Measurements from ENCODE around the gene LANCL2. TPM values are rescaled to one million over a fixed set of nuclear protein-coding genes. Genes with fewer than 3 reads are reported as not detected.

The LANCL2 gene
- total and polyA plus RNA-seq, 4 donors: 6.3 to 14.4 (median 9.9) TPM

GRCh38 chr7:55431898-55432297 lies 66.8 kb downstream of the LANCL2 start:
- no peak for ATAC-seq (ENCODE audit: insufficient read depth, low FRiP score)
- Histone ChIP-seq H3K27me3 (ENCODE audit: control insufficient read depth in 3 of 3, insufficient read depth in 3 of 3, low read length in 2 of 3) (no peaks in the 10 kb centered on the region), H3K9ac (ENCODE audit: insufficient read depth in 1 of 2, low read length in 2 of 2) (no peak overlapping the region), H3K4me3 (no peak overlapping the region), H3K9me3 (ENCODE audit: control insufficient read depth in 4 of 4, insufficient read depth in 3 of 4, low read length in 3 of 4) (no peaks in the 10 kb centered on the region), H3K27ac (ENCODE audit: low read depth in 1 of 2, low read length in 1 of 2) (no peak overlapping the region), H3K4me1 (ENCODE audit: control insufficient read depth in 5 of 5, insufficient read depth in 5 of 5, low read length in 5 of 5) (peaks cover 0 to 14% (median 0%) of the 10 kb centered on the region in 5 donors), H3K36me3 (ENCODE audit: control insufficient read depth in 4 of 4, insufficient read depth in 4 of 4, low read length in 4 of 4) (peaks cover 0 to 12% (median 2%) of the 10 kb centered on the region in 4 donors)
- 15 to 52% methylated on average over 2 of the region's 2 CpGs for WGBS, 2 donors
- TF ChIP-seq, protein P1, sequence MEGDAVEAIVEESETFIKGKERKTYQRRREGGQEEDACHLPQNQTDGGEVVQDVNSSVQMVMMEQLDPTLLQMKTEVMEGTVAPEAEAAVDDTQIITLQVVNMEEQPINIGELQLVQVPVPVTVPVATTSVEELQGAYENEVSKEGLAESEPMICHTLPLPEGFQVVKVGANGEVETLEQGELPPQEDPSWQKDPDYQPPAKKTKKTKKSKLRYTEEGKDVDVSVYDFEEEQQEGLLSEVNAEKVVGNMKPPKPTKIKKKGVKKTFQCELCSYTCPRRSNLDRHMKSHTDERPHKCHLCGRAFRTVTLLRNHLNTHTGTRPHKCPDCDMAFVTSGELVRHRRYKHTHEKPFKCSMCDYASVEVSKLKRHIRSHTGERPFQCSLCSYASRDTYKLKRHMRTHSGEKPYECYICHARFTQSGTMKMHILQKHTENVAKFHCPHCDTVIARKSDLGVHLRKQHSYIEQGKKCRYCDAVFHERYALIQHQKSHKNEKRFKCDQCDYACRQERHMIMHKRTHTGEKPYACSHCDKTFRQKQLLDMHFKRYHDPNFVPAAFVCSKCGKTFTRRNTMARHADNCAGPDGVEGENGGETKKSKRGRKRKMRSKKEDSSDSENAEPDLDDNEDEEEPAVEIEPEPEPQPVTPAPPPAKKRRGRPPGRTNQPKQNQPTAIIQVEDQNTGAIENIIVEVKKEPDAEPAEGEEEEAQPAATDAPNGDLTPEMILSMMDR (IDR thresholded peaks at IDR 0.05; ENCODE audit: control extremely low read depth, extremely low read depth): no peak
- no peak for DNase-seq

DNA sequence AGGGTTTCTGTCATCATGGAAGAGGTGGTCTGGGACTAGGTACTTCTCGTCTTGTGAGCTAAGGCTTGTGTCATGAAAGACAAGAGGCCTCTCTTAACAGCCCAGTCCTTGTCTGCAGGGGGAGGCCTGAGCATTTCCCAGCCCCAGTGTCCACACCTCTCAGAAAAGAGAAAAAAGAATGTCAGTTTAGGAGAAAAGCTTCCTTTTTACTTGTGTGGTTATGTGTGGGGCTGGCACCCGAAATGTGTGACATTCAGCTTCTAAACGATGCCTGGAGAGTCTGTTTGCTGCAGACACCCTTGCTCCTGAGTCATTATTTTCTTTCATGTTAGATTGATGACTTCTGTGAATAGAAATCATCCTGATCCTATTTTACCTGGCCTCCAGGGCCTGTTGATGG lies 67.4 kb downstream of the LANCL2 start:
- ATAC-seq (ENCODE audit: insufficient read depth, low FRiP score): no peak
- H3K27ac ChIP-seq (ENCODE audit: low read depth in 1 of 2, low read length in 1 of 2): no peak overlapping the region

DNA sequence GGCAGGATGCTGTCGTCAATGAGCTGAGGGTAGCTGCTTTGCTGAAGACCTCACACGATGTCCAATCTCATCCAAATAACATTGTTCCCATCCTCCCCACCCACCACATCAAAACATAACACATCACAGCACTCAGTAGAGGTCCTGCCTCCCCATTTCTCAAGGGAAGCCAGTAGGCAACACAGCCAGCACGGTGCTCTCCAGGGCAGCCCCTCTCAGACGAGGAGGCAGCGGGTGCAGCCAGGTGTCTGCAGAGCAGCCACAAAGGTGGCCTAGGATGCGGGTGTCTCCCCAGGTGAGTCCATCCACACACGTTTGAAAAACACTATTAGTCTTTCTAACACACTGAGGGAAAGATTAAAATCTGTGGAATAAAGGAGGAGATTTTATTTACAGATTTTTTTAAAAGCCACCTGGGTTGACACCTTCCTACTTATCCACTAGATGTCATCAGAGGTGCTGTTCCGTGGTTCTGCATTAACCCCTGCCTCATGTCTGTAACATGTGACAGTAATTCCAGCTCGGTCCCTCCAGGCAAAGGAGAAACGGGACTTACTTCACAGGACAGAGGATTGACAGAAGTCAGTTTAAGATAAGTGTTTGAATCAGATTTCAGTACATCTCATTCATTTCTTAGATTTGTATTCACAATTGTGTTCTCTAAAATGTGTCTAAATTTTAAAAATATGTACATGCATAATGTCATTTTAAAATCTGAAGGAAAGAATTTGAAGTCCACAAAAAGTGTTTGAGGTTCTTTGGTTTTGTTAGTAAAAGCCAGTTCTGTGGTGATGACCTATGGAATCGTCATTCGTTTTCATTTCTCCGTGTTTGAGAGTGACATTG lies 68.0 kb downstream of the LANCL2 start:
- TF ChIP-seq, protein P1 (IDR thresholded peaks at IDR 0.05; ENCODE audit: control extremely low read depth, extremely low read depth): no peak
- DNase-seq (peak in 2 of 3 donors; percentile 34 to 40), ATAC-seq (ENCODE audit: insufficient read depth, low FRiP score) (no peak)
- H3K9ac ChIP-seq (ENCODE audit: insufficient read depth in 1 of 2, low read length in 2 of 2): no peak overlapping the region
- H3K4me3 ChIP-seq: no peak overlapping the region
- H3K27me3 ChIP-seq (ENCODE audit: control insufficient read depth in 3 of 3, insufficient read depth in 3 of 3, low read length in 2 of 3): no peaks in the 10 kb centered on the region
- no peak overlapping the region for H3K27ac ChIP-seq (ENCODE audit: low read depth in 1 of 2, low read length in 1 of 2)
- peaks cover 0 to 3% (median 0%) of the 10 kb centered on the region in 5 donors for H3K4me1 ChIP-seq (ENCODE audit: control insufficient read depth in 5 of 5, insufficient read depth in 5 of 5, low read length in 5 of 5)
- WGBS, 2 donors: 66 to 69% methylated on average over 13 of the region's 13 CpGs
- H3K9me3 ChIP-seq (ENCODE audit: control insufficient read depth in 4 of 4, insufficient read depth in 3 of 4, low read length in 3 of 4): no peaks in the 10 kb centered on the region
- peaks cover 0 to 8% (median 2%) of the 10 kb centered on the region in 4 donors for H3K36me3 ChIP-seq (ENCODE audit: control insufficient read depth in 4 of 4, insufficient read depth in 4 of 4, low read length in 4 of 4)

More for the DNA sequence above, 67.4 kb downstream of the LANCL2 start:
- WGBS, 2 donors: 87 to 90% methylated on average over 3 of the region's 3 CpGs
- Histone ChIP-seq H3K9me3 (ENCODE audit: control insufficient read depth in 4 of 4, insufficient read depth in 3 of 4, low read length in 3 of 4) (no peaks in the 10 kb centered on the region), H3K9ac (ENCODE audit: insufficient read depth in 1 of 2, low read length in 2 of 2) (no peak overlapping the region), H3K27me3 (ENCODE audit: control insufficient read depth in 3 of 3, insufficient read depth in 3 of 3, low read length in 2 of 3) (no peaks in the 10 kb centered on the region), H3K4me3 (no peak overlapping the region), H3K36me3 (ENCODE audit: control insufficient read depth in 4 of 4, insufficient read depth in 4 of 4, low read length in 4 of 4) (peaks cover 0 to 12% (median 2%) of the 10 kb centered on the region in 4 donors), H3K4me1 (ENCODE audit: control insufficient read depth in 5 of 5, insufficient read depth in 5 of 5, low read length in 5 of 5) (peaks cover 0 to 9% (median 0%) of the 10 kb centered on the region in 5 donors)
- TF ChIP-seq, protein P1 (IDR thresholded peaks at IDR 0.05; ENCODE audit: control extremely low read depth, extremely low read depth): no peak
- no peak for DNase-seq
